ENCODE measurements around the gene MYD88.
"Not testable (repeated sequence)": the region's sequence is repeated elsewhere in the genome, so short reads cannot be mapped to it uniquely, and the experiment has no call there.

Gene MYD88

GRCh38 chr3:38154033-38154494, 15.6 kb downstream of the MYD88 start:
- in situ Hi-C loops (cut with HindIII; ENCODE audit: low sequenced_read_pairs): no loop called here
- DNase-seq (ENCODE audit: low read depth): no peak
- H3K4me3 ChIP-seq (ENCODE audit: low read depth, low read length): no peak overlapping the region
- TF ChIP-seq CTCF (IDR thresholded peaks at IDR 0.05; ENCODE audit: low read depth, low read length, missing control alignments): no peak

GRCh38 chr3:38154625-38155255, 16.3 kb downstream of the MYD88 start:
- in situ Hi-C loops (cut with HindIII; ENCODE audit: low sequenced_read_pairs): no loop called here

GRCh38 chr3:38155825-38156224, 17.4 kb downstream of the MYD88 start:
- DNase-seq (ENCODE audit: low read depth): no peak
- H3K4me3 ChIP-seq (ENCODE audit: low read depth, low read length): no peak overlapping the region
- in situ Hi-C loops (cut with HindIII; ENCODE audit: low sequenced_read_pairs): no loop called here
- TF ChIP-seq CTCF (IDR thresholded peaks at IDR 0.05; ENCODE audit: low read depth, low read length, missing control alignments): no peak

More at GRCh38 chr3:38154625-38155255, 16.3 kb downstream of the MYD88 start:
- H3K4me3 ChIP-seq (ENCODE audit: low read depth, low read length): no peak overlapping the region
- TF ChIP-seq CTCF (IDR thresholded peaks at IDR 0.05; ENCODE audit: low read depth, low read length, missing control alignments): no peak
- DNase-seq (ENCODE audit: low read depth): no peak

- no peak for DNase-seq (ENCODE audit: low read depth)
- in situ Hi-C loops (cut with HindIII; ENCODE audit: low sequenced_read_pairs): no loop called here
- H3K4me3 ChIP-seq (ENCODE audit: low read depth, low read length): no peak overlapping the region
- no peak for TF ChIP-seq CTCF (IDR thresholded peaks at IDR 0.05; ENCODE audit: low read depth, low read length, missing control alignments)
Observed at GRCh38 chr3:38157117-38157516, 18.7 kb downstream of the MYD88 start.

GRCh38 chr3:38157595-38157994, 19.1 kb downstream of the MYD88 start:
- in situ Hi-C loops (cut with HindIII; ENCODE audit: low sequenced_read_pairs): no loop called here
- no peak for DNase-seq (ENCODE audit: low read depth)
- no peak overlapping the region for H3K4me3 ChIP-seq (ENCODE audit: low read depth, low read length)
- TF ChIP-seq CTCF (IDR thresholded peaks at IDR 0.05; ENCODE audit: low read depth, low read length, missing control alignments): no peak

GRCh38 chr3:38158472-38158871, 20.0 kb downstream of the MYD88 start:
- in situ Hi-C loops (cut with HindIII; ENCODE audit: low sequenced_read_pairs): no loop called here
- DNase-seq (ENCODE audit: low read depth): no peak
- no peak for TF ChIP-seq CTCF (IDR thresholded peaks at IDR 0.05; ENCODE audit: low read depth, low read length, missing control alignments)

GRCh38 chr3:38160704-38161103, 22.2 kb downstream of the MYD88 start:
- in situ Hi-C loops (cut with HindIII; ENCODE audit: low sequenced_read_pairs); DNase-seq (ENCODE audit: low read depth): not testable (repeated sequence)

More at GRCh38 chr3:38158472-38158871, 20.0 kb downstream of the MYD88 start:
- no peak overlapping the region for H3K4me3 ChIP-seq (ENCODE audit: low read depth, low read length)

More at GRCh38 chr3:38160704-38161103, 22.2 kb downstream of the MYD88 start:
- not testable (repeated sequence) for H3K4me3 ChIP-seq (ENCODE audit: low read depth, low read length)

Measured in astrocyte of the cerebellum (primary cell).